Kidney glomerular epithelial cell (primary cell): ENCODE results near the gene TRIO.
"Not testable (repeated sequence)": the region's sequence is repeated elsewhere in the genome, so short reads cannot be mapped to it uniquely, and the experiment has no call there.

ENCODE experiments used
- DNase-seq: peaks from one replicate; lab custom pipeline; 2025; lab: John Stamatoyannopoulos, UW

TRIO gene

GRCh38 chr5:14185326-14186058 lies 42.4 kb downstream of the TRIO start:
- peak; percentile 40 for DNase-seq

GRCh38 chr5:14186059-14186830 lies 43.1 kb downstream of the TRIO start:
- no peak for DNase-seq

GRCh38 chr5:14187157-14187556 lies 44.0 kb downstream of the TRIO start:
- DNase-seq: no peak

GRCh38 chr5:14187660-14188059 lies 44.5 kb downstream of the TRIO start:
- DNase-seq: no peak

GRCh38 chr5:14188778-14189177 lies 45.6 kb downstream of the TRIO start:
- no peak for DNase-seq

- no peak for DNase-seq
These were observed 46.5 kb downstream of the TRIO start for GRCh38 chr5:14189680-14190079.

- DNase-seq: peak; percentile 97
These were observed 47.3 kb downstream of the TRIO start for GRCh38 chr5:14190194-14191164.

- DNase-seq: no peak
These were observed 48.2 kb downstream of the TRIO start for GRCh38 chr5:14191325-14191724.

GRCh38 chr5:14193496-14193895 lies 50.4 kb downstream of the TRIO start:
- DNase-seq: no peak

GRCh38 chr5:14195588-14195987 lies 52.4 kb downstream of the TRIO start:
- no peak for DNase-seq

- no peak for DNase-seq
These were observed 53.9 kb downstream of the TRIO start for GRCh38 chr5:14197056-14197455.

GRCh38 chr5:14199902-14200301 lies 56.8 kb downstream of the TRIO start:
- DNase-seq: no peak

- DNase-seq: no peak
These were observed 57.3 kb downstream of the TRIO start for GRCh38 chr5:14200312-14200990.

- no peak for DNase-seq
These were observed 58.3 kb downstream of the TRIO start for GRCh38 chr5:14201325-14202045.

- no peak for DNase-seq
These were observed 59.3 kb downstream of the TRIO start for GRCh38 chr5:14202462-14202861.

GRCh38 chr5:14204011-14204670 lies 61.0 kb downstream of the TRIO start:
- DNase-seq: peak; percentile 21

- DNase-seq: peak; percentile 82
These were observed 61.7 kb downstream of the TRIO start for GRCh38 chr5:14204785-14205321.

- DNase-seq: no peak
These were observed 63.0 kb downstream of the TRIO start for GRCh38 chr5:14206028-14206725.

GRCh38 chr5:14207428-14207827 lies 64.3 kb downstream of the TRIO start:
- not testable (repeated sequence) for DNase-seq
